GM23338 (cell line): ENCODE measurements around the gene RAC3. TPM values are rescaled to one million over a fixed set of nuclear protein-coding genes. Genes with fewer than 3 reads are reported as not detected.

Experiments used
- ATAC-seq: fragments of 200-7000 bp; cut with Tn5 transposase; 3 replicates; pipeline ENCODE4 v1.9.1; 2020
- DNase-seq: peaks from one replicate; pipeline ENCODE4 v3.0.0-alpha.2; 2015; ENCODE audit warnings: low spot score
- H2AFZ ChIP-seq: fragments of 200-600 bp; sonication (generic); 2 replicates; pipeline ENCODE4 v1.8.0; 2016; ENCODE audit warnings: antibody characterized with exemption, mild to moderate bottlenecking, moderate library complexity
- H3F3A ChIP-seq: fragments of 200-600 bp; sonication (generic); replicated peaks from 2 replicates; pipeline ENCODE4 v1.8.0; 2017; ENCODE audit warnings: antibody characterized with exemption, mixed run types, low read depth
- H3K27ac ChIP-seq: fragments of 200-600 bp; sonication (generic); 2 replicates; pipeline ENCODE4 v1.6.1; 2016; ENCODE audit warnings: low read depth
- H3K27me3 ChIP-seq: fragments of 200-600 bp; sonication (generic); 2 replicates; pipeline ENCODE4 v1.8.0; 2016; ENCODE audit warnings: mild to moderate bottlenecking, mixed run types, moderate library complexity; ENCODE audit not compliant: insufficient read depth
- H3K36me3 ChIP-seq: fragments of 200-600 bp; sonication (generic); 2 replicates; pipeline ENCODE4 v1.8.0; 2016; ENCODE audit warnings: mild to moderate bottlenecking; ENCODE audit not compliant: insufficient read depth
- H3K4me1 ChIP-seq: fragments of 200-600 bp; sonication (generic); 2 replicates; pipeline ENCODE4 v1.8.0; 2016; ENCODE audit warnings: mild to moderate bottlenecking, moderate library complexity; ENCODE audit not compliant: insufficient read depth
- H3K4me2 ChIP-seq: fragments of 200-600 bp; sonication (generic); 2 replicates; pipeline ENCODE4 v1.7.1; 2017; ENCODE audit warnings: mixed run types
- H3K4me3 ChIP-seq: fragments of 200-600 bp; sonication (generic); 2 replicates; pipeline ENCODE4 v1.6.1; 2016; ENCODE audit warnings: mixed run types
- H3K79me2 ChIP-seq: fragments of 200-600 bp; sonication (generic); replicated peaks from 2 replicates; pipeline ENCODE4 v1.8.0; 2017; ENCODE audit warnings: mild to moderate bottlenecking; ENCODE audit not compliant: insufficient read depth
- H3K9me2 ChIP-seq: fragments of 200-600 bp; sonication (generic); 2 replicates; pipeline ENCODE4 v1.8.0; 2017; ENCODE audit not compliant: insufficient read depth
- H4K20me1 ChIP-seq: fragments of 200-600 bp; sonication (generic); replicated peaks from 2 replicates; pipeline ENCODE4 v1.8.0; 2017; ENCODE audit warnings: mild to moderate bottlenecking; ENCODE audit not compliant: insufficient read depth
- H3K27ac Mint-ChIP-seq: 2 replicates; pipeline ENCODE4 v1.8.0; 2020; ENCODE audit warnings: inconsistent platforms, mild to moderate bottlenecking, moderate library complexity, mixed read lengths
- H3K27me3 Mint-ChIP-seq: 3 replicates; pipeline ENCODE4 v1.8.0; 2022; ENCODE audit warnings: low read depth, mild to moderate bottlenecking, moderate library complexity, mixed read lengths, inconsistent platforms; ENCODE audit not compliant: insufficient read depth, poor library complexity
- H3K36me3 Mint-ChIP-seq: 3 replicates; pipeline ENCODE4 v1.8.0; 2021; ENCODE audit warnings: low read depth, mild to moderate bottlenecking, inconsistent platforms, moderate library complexity, mixed read lengths
- H3K4me1 Mint-ChIP-seq: 3 replicates; pipeline ENCODE4 v1.8.0; 2020; ENCODE audit warnings: mild to moderate bottlenecking, inconsistent platforms, mixed read lengths
- H3K4me3 Mint-ChIP-seq: 3 replicates; pipeline ENCODE4 v1.8.0; 2021; ENCODE audit warnings: moderate library complexity, mild to moderate bottlenecking, inconsistent platforms, mixed read lengths
- H3K9me3 Mint-ChIP-seq: 3 replicates; pipeline ENCODE4 v1.8.0; 2020; ENCODE audit warnings: moderate library complexity, mild to moderate bottlenecking, inconsistent platforms, mixed read lengths
- CREB1 ChIP-seq: fragments of 250-450 bp; sonication (Bioruptor Pico); IDR thresholded peaks from 2 replicates; pipeline ENCODE4 v1.5.0; 2020; ENCODE audit warnings: low read depth, mild to moderate bottlenecking, moderate library complexity
- CTCF ChIP-seq, 2 experiments: fragments of 200-600 bp in 1 of 2; sonication (generic) in 1 of 2; conservative IDR thresholded peaks; 2 replicates each; pipeline versions ENCODE4 v1.5.1 to v1.6.1; 2016 to 2017; ENCODE audit warnings: antibody characterized with exemption in 2 of 2, low read depth in 2 of 2, mild to moderate bottlenecking in 2 of 2, moderate library complexity in 1 of 2
- ETS1 ChIP-seq: IDR thresholded peaks from 2 replicates; pipeline ENCODE4 v1.6.1; 2016; ENCODE audit warnings: antibody characterized with exemption
- EZH2 ChIP-seq: fragments of 200-600 bp; sonication (generic); IDR thresholded peaks from one replicate; pipeline ENCODE4 v1.8.0; 2017; ENCODE audit warnings: antibody characterized with exemption, mild to moderate bottlenecking, low read depth; ENCODE audit not compliant: unreplicated experiment
- EZH2phosphoT487 ChIP-seq: fragments of 200-600 bp; sonication (generic); IDR thresholded peaks from one replicate; pipeline ENCODE4 v1.8.1; 2018; ENCODE audit warnings: antibody characterized with exemption; ENCODE audit not compliant: unreplicated experiment
- JUNB ChIP-seq: IDR thresholded peaks from one replicate; pipeline ENCODE4 v1.6.1; 2016; ENCODE audit warnings: antibody characterized with exemption; ENCODE audit not compliant: unreplicated experiment
- NANOG ChIP-seq: IDR thresholded peaks from 2 replicates; pipeline ENCODE4 v1.6.1; 2016; ENCODE audit warnings: antibody characterized with exemption, borderline replicate concordance
- POLR2AphosphoS5 ChIP-seq: IDR thresholded peaks from 2 replicates; pipeline ENCODE4 v1.6.1; 2016; ENCODE audit warnings: antibody characterized with exemption, low read depth
- REST ChIP-seq: IDR thresholded peaks from one replicate; pipeline ENCODE4 v1.6.1; 2018; ENCODE audit warnings: antibody characterized with exemption; ENCODE audit not compliant: unreplicated experiment
- STAT1 ChIP-seq: IDR thresholded peaks from one replicate; pipeline ENCODE4 v1.6.1; 2016; ENCODE audit warnings: antibody characterized with exemption; ENCODE audit not compliant: unreplicated experiment
- ZNF114 ChIP-seq: fragments of 250-450 bp; sonication (Bioruptor Pico); IDR thresholded peaks from 2 replicates; pipeline ENCODE4 v1.5.0; 2020; ENCODE audit warnings: mild to moderate bottlenecking, moderate library complexity
- ZNF331 ChIP-seq: fragments of 250-450 bp; sonication (Bioruptor Pico); IDR thresholded peaks from 2 replicates; pipeline ENCODE4 v1.5.0; 2020; ENCODE audit warnings: low read depth, mild to moderate bottlenecking, moderate library complexity
- polyA plus RNA-seq: library from polyadenylated mRNA; unstranded; fragments of >200 nt; fragmentation: Nextera tagmentation; extraction: Ambion mirVana; gene quantifications from 2 replicates; pipeline ENCODE4 v1.2.1, GENCODE V29; 2016
- total RNA-seq: library from RNA; depleted of rRNA; stranded (reverse); fragments of >200 nt; shearing (Covaris generic); gene quantifications from 2 replicates; pipeline ENCODE4 v1.2.3, GENCODE V29; 2014
- TF ChIP-seq, protein P1 (sequence below): fragments of 250-450 bp; sonication (Bioruptor Pico); IDR thresholded peaks from 2 replicates; pipeline ENCODE4 v1.5.0; 2020; ENCODE audit warnings: mild to moderate bottlenecking, moderate library complexity

The RAC3 gene
- total and polyA plus RNA-seq, 2 experiments from 2014 or later: 31.5 to 293 TPM

DNA sequence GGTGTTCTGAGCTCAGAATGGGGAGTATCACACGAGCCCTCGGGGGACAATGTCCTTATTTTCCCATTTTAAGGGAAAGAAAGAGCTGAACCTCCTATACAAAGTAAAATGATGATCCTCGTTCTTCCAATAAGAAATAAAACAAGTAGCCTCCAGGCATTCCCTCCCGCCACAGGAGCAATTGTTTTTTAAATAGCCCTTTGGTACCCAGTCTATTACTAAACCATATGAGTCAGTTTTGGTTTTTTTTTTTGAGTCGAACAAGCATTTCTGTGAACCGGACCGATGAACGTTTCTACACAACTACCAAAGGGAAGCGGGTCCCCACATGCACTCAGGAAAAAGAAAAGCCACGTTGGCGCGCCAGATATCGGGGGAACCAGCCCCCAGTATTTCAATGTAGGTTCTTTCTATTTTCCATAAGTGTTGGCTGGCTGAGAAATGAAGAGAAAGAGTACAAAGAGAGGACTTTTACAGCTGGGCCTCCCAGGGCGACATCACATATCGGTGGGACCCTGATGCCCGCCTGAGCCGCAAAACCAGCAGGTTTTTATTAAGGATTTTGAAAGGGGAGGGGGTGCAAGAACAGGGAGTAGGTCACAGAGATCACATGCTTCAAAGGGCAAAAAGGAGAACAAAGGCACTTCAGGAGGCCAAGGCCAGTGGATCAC, 9.8 kb downstream of the RAC3 start:
- H3K4me1 Mint-ChIP-seq: peaks cover 21% of the 10 kb centered on the region
- DNase-seq (no peak), ATAC-seq (no peak)
- Histone ChIP-seq H2AFZ (no peak overlapping the region), H3K9me2 (no peaks in the 10 kb centered on the region), H3K36me3 (no peaks in the 10 kb centered on the region), H3K4me1 (no peaks in the 10 kb centered on the region; the same call in 1 of the 2 replicates), H3K79me2 (no peaks in the 10 kb centered on the region), H3F3A (peaks cover 5% of the 10 kb centered on the region; the same call in 1 of the 2 replicates), H3K27me3 (no peaks in the 10 kb centered on the region), H3K4me2 (no peak overlapping the region), H3K4me3 (no peak overlapping the region), H4K20me1 (no peaks in the 10 kb centered on the region), H3K27ac (no peak overlapping the region)
- no peak overlapping the region for H3K27ac Mint-ChIP-seq
- peaks cover 12% of the 10 kb centered on the region for H3K27me3 Mint-ChIP-seq
- H3K4me3 Mint-ChIP-seq: no peak overlapping the region; the same call in 2 of the 3 replicates
- no peaks in the 10 kb centered on the region; the same call in 2 of the 3 replicates for H3K9me3 Mint-ChIP-seq
- TF ChIP-seq JUNB (no peak), CTCF (conservative IDR thresholded peaks at IDR 0.05; ENCODE audit: low read depth in 2 of 2) (no peak), ZNF331 (CRISPR knock-in tag) (no peak), EZH2 (no peak), REST (no peak), CREB1 (CRISPR knock-in tag) (no peak), NANOG (no peak), ZNF114 (CRISPR knock-in tag) (no peak), POLR2AphosphoS5 (no peak), STAT1 (no peak), ETS1 (no peak), EZH2phosphoT487 (no peak)
- TF ChIP-seq, protein P1, sequence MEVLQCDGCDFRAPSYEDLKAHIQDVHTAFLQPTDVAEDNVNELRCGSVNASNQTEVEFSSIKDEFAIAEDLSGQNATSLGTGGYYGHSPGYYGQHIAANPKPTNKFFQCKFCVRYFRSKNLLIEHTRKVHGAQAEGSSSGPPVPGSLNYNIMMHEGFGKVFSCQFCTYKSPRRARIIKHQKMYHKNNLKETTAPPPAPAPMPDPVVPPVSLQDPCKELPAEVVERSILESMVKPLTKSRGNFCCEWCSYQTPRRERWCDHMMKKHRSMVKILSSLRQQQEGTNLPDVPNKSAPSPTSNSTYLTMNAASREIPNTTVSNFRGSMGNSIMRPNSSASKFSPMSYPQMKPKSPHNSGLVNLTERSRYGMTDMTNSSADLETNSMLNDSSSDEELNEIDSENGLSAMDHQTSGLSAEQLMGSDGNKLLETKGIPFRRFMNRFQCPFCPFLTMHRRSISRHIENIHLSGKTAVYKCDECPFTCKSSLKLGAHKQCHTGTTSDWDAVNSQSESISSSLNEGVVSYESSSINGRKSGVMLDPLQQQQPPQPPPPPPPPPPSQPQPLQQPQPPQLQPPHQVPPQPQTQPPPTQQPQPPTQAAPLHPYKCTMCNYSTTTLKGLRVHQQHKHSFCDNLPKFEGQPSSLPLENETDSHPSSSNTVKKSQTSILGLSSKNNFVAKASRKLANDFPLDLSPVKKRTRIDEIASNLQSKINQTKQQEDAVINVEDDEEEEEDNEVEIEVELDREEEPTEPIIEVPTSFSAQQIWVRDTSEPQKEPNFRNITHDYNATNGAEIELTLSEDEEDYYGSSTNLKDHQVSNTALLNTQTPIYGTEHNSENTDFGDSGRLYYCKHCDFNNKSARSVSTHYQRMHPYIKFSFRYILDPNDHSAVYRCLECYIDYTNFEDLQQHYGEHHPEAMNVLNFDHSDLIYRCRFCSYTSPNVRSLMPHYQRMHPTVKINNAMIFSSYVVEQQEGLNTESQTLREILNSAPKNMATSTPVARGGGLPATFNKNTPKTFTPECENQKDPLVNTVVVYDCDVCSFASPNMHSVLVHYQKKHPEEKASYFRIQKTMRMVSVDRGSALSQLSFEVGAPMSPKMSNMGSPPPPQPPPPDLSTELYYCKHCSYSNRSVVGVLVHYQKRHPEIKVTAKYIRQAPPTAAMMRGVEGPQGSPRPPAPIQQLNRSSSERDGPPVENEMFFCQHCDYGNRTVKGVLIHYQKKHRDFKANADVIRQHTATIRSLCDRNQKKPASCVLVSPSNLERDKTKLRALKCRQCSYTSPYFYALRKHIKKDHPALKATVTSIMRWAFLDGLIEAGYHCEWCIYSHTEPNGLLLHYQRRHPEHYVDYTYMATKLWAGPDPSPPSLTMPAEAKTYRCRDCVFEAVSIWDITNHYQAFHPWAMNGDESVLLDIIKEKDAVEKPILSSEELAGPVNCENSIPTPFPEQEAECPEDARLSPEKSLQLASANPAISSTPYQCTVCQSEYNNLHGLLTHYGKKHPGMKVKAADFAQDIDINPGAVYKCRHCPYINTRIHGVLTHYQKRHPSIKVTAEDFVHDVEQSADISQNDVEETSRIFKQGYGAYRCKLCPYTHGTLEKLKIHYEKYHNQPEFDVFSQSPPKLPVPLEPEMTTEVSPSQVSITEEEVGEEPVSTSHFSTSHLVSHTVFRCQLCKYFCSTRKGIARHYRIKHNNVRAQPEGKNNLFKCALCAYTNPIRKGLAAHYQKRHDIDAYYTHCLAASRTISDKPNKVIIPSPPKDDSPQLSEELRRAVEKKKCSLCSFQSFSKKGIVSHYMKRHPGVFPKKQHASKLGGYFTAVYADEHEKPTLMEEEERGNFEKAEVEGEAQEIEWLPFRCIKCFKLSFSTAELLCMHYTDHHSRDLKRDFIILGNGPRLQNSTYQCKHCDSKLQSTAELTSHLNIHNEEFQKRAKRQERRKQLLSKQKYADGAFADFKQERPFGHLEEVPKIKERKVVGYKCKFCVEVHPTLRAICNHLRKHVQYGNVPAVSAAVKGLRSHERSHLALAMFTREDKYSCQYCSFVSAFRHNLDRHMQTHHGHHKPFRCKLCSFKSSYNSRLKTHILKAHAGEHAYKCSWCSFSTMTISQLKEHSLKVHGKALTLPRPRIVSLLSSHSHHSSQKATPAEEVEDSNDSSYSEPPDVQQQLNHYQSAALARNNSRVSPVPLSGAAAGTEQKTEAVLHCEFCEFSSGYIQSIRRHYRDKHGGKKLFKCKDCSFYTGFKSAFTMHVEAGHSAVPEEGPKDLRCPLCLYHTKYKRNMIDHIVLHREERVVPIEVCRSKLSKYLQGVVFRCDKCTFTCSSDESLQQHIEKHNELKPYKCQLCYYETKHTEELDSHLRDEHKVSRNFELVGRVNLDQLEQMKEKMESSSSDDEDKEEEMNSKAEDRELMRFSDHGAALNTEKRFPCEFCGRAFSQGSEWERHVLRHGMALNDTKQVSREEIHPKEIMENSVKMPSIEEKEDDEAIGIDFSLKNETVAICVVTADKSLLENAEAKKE: no peak
- H3K36me3 Mint-ChIP-seq: no peaks in the 10 kb centered on the region; the same call in 2 of the 3 replicates
